Measurements from ENCODE around the gene NBPF3. TPM values are rescaled to one million over a fixed set of nuclear protein-coding genes. Genes with fewer than 3 reads are reported as not detected.
A peak's percentile ranks its signal among the peaks of the same experiment; 100 is the strongest.
"Not testable (repeated sequence)": the region's sequence is repeated elsewhere in the genome, so short reads cannot be mapped to it uniquely, and the experiment has no call there.

NBPF3 gene
- total RNA-seq, 1 experiment from 2014 or later, result 15.8 TPM

- no peak overlapping the region for H3K27ac ChIP-seq (ENCODE audit: insufficient read length, low read depth, low read length)
- no peak overlapping the region for H2BK12ac ChIP-seq (ENCODE audit: insufficient read length, low read depth, low read length)
- no peak overlapping the region for H2BK15ac ChIP-seq (ENCODE audit: low read depth, low read length)
- no peaks in the 10 kb centered on the region for H3K4me1 ChIP-seq (ENCODE audit: insufficient read depth, low read length)
- no peak overlapping the region for H2AK5ac ChIP-seq (ENCODE audit: insufficient read length, low read length)
- H3K27me3 ChIP-seq (ENCODE audit: insufficient read depth, low read length), result no peaks in the 10 kb centered on the region; the same call in 1 of the 2 replicates
- no peak overlapping the region for H4K8ac ChIP-seq (replicated peaks; ENCODE audit: insufficient read length, low read depth, low read length)
- H3K4ac ChIP-seq (ENCODE audit: low read depth, low read length), result no peak overlapping the region
- H3K4me2 ChIP-seq (ENCODE audit: insufficient read depth, insufficient read length, low read length), result peak overlapping the region; percentile 84
- TF ChIP-seq, protein P1, sequence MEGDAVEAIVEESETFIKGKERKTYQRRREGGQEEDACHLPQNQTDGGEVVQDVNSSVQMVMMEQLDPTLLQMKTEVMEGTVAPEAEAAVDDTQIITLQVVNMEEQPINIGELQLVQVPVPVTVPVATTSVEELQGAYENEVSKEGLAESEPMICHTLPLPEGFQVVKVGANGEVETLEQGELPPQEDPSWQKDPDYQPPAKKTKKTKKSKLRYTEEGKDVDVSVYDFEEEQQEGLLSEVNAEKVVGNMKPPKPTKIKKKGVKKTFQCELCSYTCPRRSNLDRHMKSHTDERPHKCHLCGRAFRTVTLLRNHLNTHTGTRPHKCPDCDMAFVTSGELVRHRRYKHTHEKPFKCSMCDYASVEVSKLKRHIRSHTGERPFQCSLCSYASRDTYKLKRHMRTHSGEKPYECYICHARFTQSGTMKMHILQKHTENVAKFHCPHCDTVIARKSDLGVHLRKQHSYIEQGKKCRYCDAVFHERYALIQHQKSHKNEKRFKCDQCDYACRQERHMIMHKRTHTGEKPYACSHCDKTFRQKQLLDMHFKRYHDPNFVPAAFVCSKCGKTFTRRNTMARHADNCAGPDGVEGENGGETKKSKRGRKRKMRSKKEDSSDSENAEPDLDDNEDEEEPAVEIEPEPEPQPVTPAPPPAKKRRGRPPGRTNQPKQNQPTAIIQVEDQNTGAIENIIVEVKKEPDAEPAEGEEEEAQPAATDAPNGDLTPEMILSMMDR (conservative IDR thresholded peaks at IDR 0.05), result no peak
- H2AFZ ChIP-seq (ENCODE audit: low read length), result no peak overlapping the region
- H3K27ac Mint-ChIP-seq, result peak overlapping the region; percentile 96 to 98 (median 97)
- no CpG with 5 or more reads among the region's 7 CpGs for whole genome bisulfite sequencing (ENCODE audit: extremely low coverage, insufficient read length, low lambda C conversion rate)
- H3K23me2 ChIP-seq (ENCODE audit: insufficient read length, low read depth, low read length, poor library complexity, severe bottlenecking), result no peaks in the 10 kb centered on the region
- no peaks in the 10 kb centered on the region for H3K9me3 Mint-ChIP-seq
- no peak overlapping the region for H3K18ac ChIP-seq (ENCODE audit: insufficient read length, low read depth, low read length)
- no peak overlapping the region for H4K5ac ChIP-seq (ENCODE audit: insufficient read length, low read depth, low read length)
- H3K56ac ChIP-seq (ENCODE audit: insufficient read length, low read depth, low read length), result no peak overlapping the region
- no peak overlapping the region for H3K23ac ChIP-seq (ENCODE audit: insufficient read length, low read depth, low read length)
- H3K4me3 Mint-ChIP-seq, result peak overlapping the region; percentile 85 to 89
- peak overlapping the region; percentile 5 for H3K9ac ChIP-seq (ENCODE audit: extremely low read depth, insufficient read length, low read length)
- no peak overlapping the region for H2BK20ac ChIP-seq (ENCODE audit: low read depth, low read length, poor library complexity, severe bottlenecking)
- H4K91ac ChIP-seq (ENCODE audit: insufficient read length, low read depth, low read length), result no peak overlapping the region
- H3T11ph ChIP-seq (ENCODE audit: low read length), result no peak overlapping the region
- no peaks in the 10 kb centered on the region for H3K9me3 ChIP-seq (ENCODE audit: control insufficient read depth, low read depth, low read length)
- no peaks in the 10 kb centered on the region for H3K79me1 ChIP-seq (ENCODE audit: insufficient read depth, low read depth, low read length, poor library complexity, severe bottlenecking)
- H3K4me1 Mint-ChIP-seq, result peaks cover 11 to 31% of the 10 kb centered on the region in 2 experiments
- H3K36me3 Mint-ChIP-seq (ENCODE audit: insufficient read depth in 1 of 3, low read depth in 3 of 3), result peaks cover 0 to 2% (median 0%) of the 10 kb centered on the region in 3 experiments; a peak in 2 of 7 replicates
- peaks cover 25% of the 10 kb centered on the region for H3K27me3 Mint-ChIP-seq (ENCODE audit: low read depth)
- no peak overlapping the region for H2BK120ac ChIP-seq (ENCODE audit: low read depth, low read length, poor library complexity, severe bottlenecking)
- no peaks in the 10 kb centered on the region for H4K20me1 ChIP-seq (ENCODE audit: control insufficient read depth, insufficient read depth, insufficient read length)
- H3K79me2 ChIP-seq (ENCODE audit: insufficient read depth, low read length), result no peaks in the 10 kb centered on the region; the same call in 1 of the 2 replicates
- H3K14ac ChIP-seq (ENCODE audit: insufficient read depth, low read length), result no peak overlapping the region
- H2BK5ac ChIP-seq (ENCODE audit: insufficient read length, low read length), result no peak overlapping the region
- no peak for DNase-seq
These were observed 604 bp upstream of the NBPF3 start for GRCh38 chr1:21439345-21439720.

GRCh38 chr1:21440630-21441125 is 741 bp downstream of the NBPF3 start:
- peak overlapping the region; percentile 85 to 89 for H3K4me3 Mint-ChIP-seq
- WGBS (ENCODE audit: extremely low coverage, insufficient read length, low lambda C conversion rate), result no CpG with 5 or more reads among the region's 21 CpGs
- H2BK12ac ChIP-seq (ENCODE audit: insufficient read length, low read depth, low read length); H2BK120ac ChIP-seq (ENCODE audit: low read depth, low read length, poor library complexity, severe bottlenecking); H2BK5ac ChIP-seq (ENCODE audit: insufficient read length, low read length); H3K79me1 ChIP-seq (ENCODE audit: insufficient read depth, low read depth, low read length, poor library complexity, severe bottlenecking); H4K5ac ChIP-seq (ENCODE audit: insufficient read length, low read depth, low read length); H2AK5ac ChIP-seq (ENCODE audit: insufficient read length, low read length); H3K79me2 ChIP-seq (ENCODE audit: insufficient read depth, low read length); H3K14ac ChIP-seq (ENCODE audit: insufficient read depth, low read length); H3K27me3 ChIP-seq (ENCODE audit: insufficient read depth, low read length); H3K18ac ChIP-seq (ENCODE audit: insufficient read length, low read depth, low read length); H2BK15ac ChIP-seq (ENCODE audit: low read depth, low read length); H3K56ac ChIP-seq (ENCODE audit: insufficient read length, low read depth, low read length); H3K9me3 ChIP-seq (ENCODE audit: control insufficient read depth, low read depth, low read length); H3K9me3 Mint-ChIP-seq; H2BK20ac ChIP-seq (ENCODE audit: low read depth, low read length, poor library complexity, severe bottlenecking); DNase-seq; H2AFZ ChIP-seq (ENCODE audit: low read length); H3K4me1 ChIP-seq (ENCODE audit: insufficient read depth, low read length); H3T11ph ChIP-seq (ENCODE audit: low read length); H4K91ac ChIP-seq (ENCODE audit: insufficient read length, low read depth, low read length); H3K23ac ChIP-seq (ENCODE audit: insufficient read length, low read depth, low read length); H4K8ac ChIP-seq (replicated peaks; ENCODE audit: insufficient read length, low read depth, low read length); H3K4ac ChIP-seq (ENCODE audit: low read depth, low read length); H4K20me1 ChIP-seq (ENCODE audit: control insufficient read depth, insufficient read depth, insufficient read length); H3K27ac ChIP-seq (ENCODE audit: insufficient read length, low read depth, low read length); H3K23me2 ChIP-seq (ENCODE audit: insufficient read length, low read depth, low read length, poor library complexity, severe bottlenecking): not testable (repeated sequence)
- Histone ChIP-seq H3K4me2 (ENCODE audit: insufficient read depth, insufficient read length, low read length) (peak overlapping the region; percentile 84), H3K9ac (ENCODE audit: extremely low read depth, insufficient read length, low read length) (peak overlapping the region; percentile 42)
- H3K36me3 Mint-ChIP-seq (ENCODE audit: insufficient read depth in 1 of 3, low read depth in 3 of 3), result peaks cover 0 to 11% (median 11%) of the 10 kb centered on the region in 3 experiments; a peak in 6 of 7 replicates
- peaks cover 11 to 31% of the 10 kb centered on the region in 2 experiments for H3K4me1 Mint-ChIP-seq
- H3K27ac Mint-ChIP-seq, result peak overlapping the region in 1 of 3 experiments; percentile 1; a peak in 1 of 7 replicates
- H3K27me3 Mint-ChIP-seq (ENCODE audit: low read depth), result peaks cover 18% of the 10 kb centered on the region

All from H9 (cell line).